OCI-LY3 (cell line): Measurements from ENCODE around the gene OR52N2.

Source experiments
- H2AFZ ChIP-seq: fragments of 200-600, 300-600 bp; shearing (Covaris generic); 2 replicates; pipeline ENCODE4 v1.6.0; 2014; ENCODE audit warnings: antibody characterized with exemption, low read depth, low read length
- H3K27ac ChIP-seq: fragments of 200-600, 300-600 bp; sonication (generic); 2 replicates; pipeline ENCODE4 v1.5.1; 2014; ENCODE audit warnings: mild to moderate bottlenecking, low read length, moderate library complexity, mixed read lengths
- H3K27me3 ChIP-seq: fragments of 200-600, 300-600 bp; sonication (generic); 2 replicates; pipeline ENCODE4 v1.6.1; 2014; ENCODE audit warnings: low read depth, low read length, mixed read lengths
- H3K36me3 ChIP-seq: fragments of 200-600, 300-600 bp; sonication (generic); replicated peaks from 2 replicates; pipeline ENCODE3; 2014; ENCODE audit warnings: low read depth, low read length, mixed read lengths
- H3K4me1 ChIP-seq: fragments of 300-600, 200-600 bp; sonication (generic); 2 replicates; pipeline ENCODE4 v1.6.1; 2014; ENCODE audit warnings: low read length, mixed read lengths
- H3K4me2 ChIP-seq: fragments of 200-600, 300-600 bp; sonication (generic); 2 replicates; pipeline ENCODE4 v1.6.1; 2014; ENCODE audit warnings: low read length, mixed read lengths
- H3K4me3 ChIP-seq: fragments of 300-600, 200-600 bp; sonication (generic); 2 replicates; pipeline ENCODE4 v1.5.1; 2014; ENCODE audit warnings: antibody characterized with exemption, mild to moderate bottlenecking, low read length, moderate library complexity
- H3K79me2 ChIP-seq: fragments of 300-600, 200-600 bp; shearing (Covaris generic); 2 replicates; pipeline ENCODE4 v1.6.1; 2014; ENCODE audit warnings: mild to moderate bottlenecking, low read length, mixed read lengths
- H3K9ac ChIP-seq: fragments of 300-600, 200-600 bp; shearing (Covaris generic); 2 replicates; pipeline ENCODE4 v1.6.0; 2014; ENCODE audit warnings: mild to moderate bottlenecking, low read length, moderate library complexity
- H3K9me3 ChIP-seq: fragments of 200-600, 300-600 bp; shearing (Covaris generic); 2 replicates; pipeline ENCODE4 v1.6.1; 2014; ENCODE audit warnings: low read length, mixed read lengths; ENCODE audit not compliant: insufficient read depth
- H4K20me1 ChIP-seq: fragments of 200-600, 300-600 bp; sonication (generic); 2 replicates; pipeline ENCODE4 v1.6.1; 2016; ENCODE audit warnings: low read length, mixed read lengths; ENCODE audit not compliant: insufficient read depth
- EZH2phosphoT487 ChIP-seq: fragments of 200-600 bp; shearing (Covaris generic); IDR thresholded peaks from 2 replicates; pipeline ENCODE4 v1.6.1; 2018; ENCODE audit warnings: antibody characterized with exemption, mixed run types, low read depth
- TF ChIP-seq, protein P1 (sequence below): fragments of 200-600, 300-600 bp; sonication (generic); IDR thresholded peaks from 2 replicates; pipeline ENCODE4 v1.5.1; 2014; ENCODE audit warnings: antibody characterized with exemption, low read length, low read depth

OR52N2 gene

DNA sequence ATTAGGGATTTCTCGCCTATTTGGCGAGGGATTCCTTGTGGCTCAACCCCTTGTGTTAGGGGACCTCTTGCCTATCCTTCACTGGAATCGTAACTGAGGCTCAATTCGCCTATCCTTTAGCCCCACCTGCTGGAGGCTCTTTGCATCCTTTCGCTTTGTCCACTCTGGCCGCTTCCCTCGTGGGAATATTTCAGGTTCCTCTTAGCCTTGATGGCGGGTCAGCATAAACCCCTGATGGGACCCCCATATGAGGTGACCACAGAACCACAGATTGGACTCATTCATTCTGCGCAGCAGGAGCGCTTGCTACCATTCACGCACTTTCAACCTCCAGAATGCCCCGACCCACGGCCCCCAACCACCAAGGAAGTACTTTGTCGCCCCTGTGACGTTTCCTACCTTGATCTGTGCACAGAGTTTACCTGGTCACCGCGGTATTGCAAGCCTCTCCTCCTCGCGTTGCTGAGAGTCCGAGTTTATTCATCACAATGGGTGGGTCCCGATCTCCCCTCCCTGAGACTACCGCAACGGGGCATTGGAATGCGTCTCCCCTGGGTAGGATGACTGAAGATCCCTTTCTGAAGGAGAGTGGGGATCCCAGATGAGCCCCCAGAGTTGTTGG lies at the start of gene OR52N2:
OR52N2 (plus strand) TSS at position 425 of the 622 bp plus-strand sequence. CDS start 11,412 bp downstream, outside the sequence.
- Histone ChIP-seq H2AFZ (peak within 1 kb of the TSS; percentile 100), H3K36me3 (no peaks in the 10 kb centered on the region), H3K4me2 (peak within 1 kb of the TSS; percentile 100), H3K9me3 (no peaks in the 10 kb centered on the region), H3K27ac (no peak within 1 kb of the TSS), H3K9ac (peak within 1 kb of the TSS; percentile 74), H3K4me3 (peak within 1 kb of the TSS; percentile 100), H3K27me3 (0 out of 2 replicates have a peak, but pooled peaks cover 2% of the 10 kb centered on the region), H3K4me1 (peaks cover 7% of the 10 kb centered on the region), H3K79me2 (no peaks in the 10 kb centered on the region), H4K20me1 (no peaks in the 10 kb centered on the region)
- no peak for TF ChIP-seq EZH2phosphoT487
- TF ChIP-seq, protein P1, sequence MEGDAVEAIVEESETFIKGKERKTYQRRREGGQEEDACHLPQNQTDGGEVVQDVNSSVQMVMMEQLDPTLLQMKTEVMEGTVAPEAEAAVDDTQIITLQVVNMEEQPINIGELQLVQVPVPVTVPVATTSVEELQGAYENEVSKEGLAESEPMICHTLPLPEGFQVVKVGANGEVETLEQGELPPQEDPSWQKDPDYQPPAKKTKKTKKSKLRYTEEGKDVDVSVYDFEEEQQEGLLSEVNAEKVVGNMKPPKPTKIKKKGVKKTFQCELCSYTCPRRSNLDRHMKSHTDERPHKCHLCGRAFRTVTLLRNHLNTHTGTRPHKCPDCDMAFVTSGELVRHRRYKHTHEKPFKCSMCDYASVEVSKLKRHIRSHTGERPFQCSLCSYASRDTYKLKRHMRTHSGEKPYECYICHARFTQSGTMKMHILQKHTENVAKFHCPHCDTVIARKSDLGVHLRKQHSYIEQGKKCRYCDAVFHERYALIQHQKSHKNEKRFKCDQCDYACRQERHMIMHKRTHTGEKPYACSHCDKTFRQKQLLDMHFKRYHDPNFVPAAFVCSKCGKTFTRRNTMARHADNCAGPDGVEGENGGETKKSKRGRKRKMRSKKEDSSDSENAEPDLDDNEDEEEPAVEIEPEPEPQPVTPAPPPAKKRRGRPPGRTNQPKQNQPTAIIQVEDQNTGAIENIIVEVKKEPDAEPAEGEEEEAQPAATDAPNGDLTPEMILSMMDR = peak; percentile 89

DNA sequence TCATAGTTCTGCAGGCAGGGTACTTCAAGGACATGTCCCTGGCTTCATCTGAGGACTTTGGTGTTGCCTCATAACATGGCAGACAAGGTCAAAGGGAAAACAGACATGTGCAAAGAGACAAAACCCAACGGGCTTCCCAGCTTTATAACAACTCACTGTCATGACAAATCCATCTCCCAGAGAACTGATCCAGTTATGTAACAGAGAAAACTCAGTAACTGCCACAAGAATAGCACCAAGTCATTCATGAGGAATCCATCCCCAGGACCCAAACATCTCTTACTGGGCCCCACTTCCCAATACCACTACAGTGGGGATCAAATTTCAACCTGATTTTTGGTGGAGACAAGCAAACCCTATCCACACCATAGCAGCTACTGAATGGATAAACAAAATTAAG lies 41.7 kb upstream of the OR52N2 start:
- Histone ChIP-seq H4K20me1 (no peaks in the 10 kb centered on the region), H3K79me2 (no peaks in the 10 kb centered on the region), H3K27me3 (no peaks in the 10 kb centered on the region), H3K27ac (no peak overlapping the region), H2AFZ (no peak overlapping the region), H3K9me3 (no peaks in the 10 kb centered on the region), H3K4me1 (no peaks in the 10 kb centered on the region), H3K4me3 (no peak overlapping the region), H3K9ac (no peak overlapping the region), H3K36me3 (no peaks in the 10 kb centered on the region), H3K4me2 (no peak overlapping the region)
- TF ChIP-seq, protein P1 = no peak
- TF ChIP-seq EZH2phosphoT487 = no peak

DNA sequence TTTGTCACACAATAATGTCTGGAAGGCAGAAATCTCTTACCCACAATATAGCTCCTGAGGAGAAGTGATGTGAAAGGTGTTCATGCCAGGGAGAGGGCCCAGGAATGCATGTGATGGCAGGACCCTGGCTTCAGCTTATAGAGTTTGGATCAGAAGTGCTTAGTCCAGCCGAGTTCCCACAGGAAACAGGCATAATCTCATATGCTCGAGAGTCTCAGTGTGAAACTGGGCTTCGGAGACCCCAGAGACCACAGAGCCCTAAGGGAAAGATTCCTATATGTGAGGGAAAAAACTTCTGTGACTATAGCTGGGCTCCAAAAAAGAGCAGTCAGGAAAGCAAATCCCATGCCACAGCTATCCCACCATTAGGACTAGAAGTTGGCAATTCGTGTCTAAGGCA lies 25.5 kb upstream of the OR52N2 start, which contains the start of gene OR52N5:
OR52N5 (minus strand) TSS at position 101 of the 400 bp plus-strand sequence. CDS start 4,721 bp downstream, outside the sequence.
- no peak within 1 kb of the TSS for H2AFZ ChIP-seq
- H3K4me2 ChIP-seq = no peak within 1 kb of the TSS
- H3K4me3 ChIP-seq = no peak within 1 kb of the TSS
- no peaks in the 10 kb centered on the region for H3K79me2 ChIP-seq
- H3K9me3 ChIP-seq = no peaks in the 10 kb centered on the region
- no peaks in the 10 kb centered on the region for H3K36me3 ChIP-seq
- no peak within 1 kb of the TSS for H3K9ac ChIP-seq
- H3K4me1 ChIP-seq = no peaks in the 10 kb centered on the region
- H4K20me1 ChIP-seq = no peaks in the 10 kb centered on the region
- H3K27ac ChIP-seq = no peak within 1 kb of the TSS
- no peaks in the 10 kb centered on the region for H3K27me3 ChIP-seq
- no peak for TF ChIP-seq EZH2phosphoT487
- TF ChIP-seq, protein P1 = no peak

DNA sequence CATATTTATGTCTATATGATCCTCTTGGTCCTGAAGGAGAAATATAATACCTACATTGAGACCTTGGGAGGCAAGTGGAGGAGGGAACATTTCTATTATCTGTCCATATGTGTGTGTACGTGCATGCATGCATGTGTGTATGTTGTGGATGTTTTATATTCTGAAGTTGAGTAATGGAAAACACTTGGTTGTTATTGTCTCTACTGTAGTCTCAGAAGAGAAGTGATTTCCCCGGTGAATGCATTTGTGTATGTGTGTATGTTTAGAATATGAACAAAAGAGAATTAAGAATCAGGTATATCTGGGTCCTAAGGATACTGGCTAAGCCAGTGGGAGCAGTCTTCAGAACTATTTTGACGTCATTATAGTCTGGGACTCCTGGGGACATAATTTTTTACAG lies 17.6 kb upstream of the OR52N2 start, which contains the start of gene OR52N1:
OR52N1 (minus strand) TSS at position 101 of the 400 bp plus-strand sequence. CDS start 2,449 bp downstream, outside the sequence.
- no peak for TF ChIP-seq EZH2phosphoT487
- TF ChIP-seq, protein P1 = no peak
- H3K4me2 ChIP-seq = no peak within 1 kb of the TSS
- no peaks in the 10 kb centered on the region for H3K27me3 ChIP-seq
- H3K27ac ChIP-seq = no peak within 1 kb of the TSS
- no peaks in the 10 kb centered on the region for H3K4me1 ChIP-seq
- no peak within 1 kb of the TSS for H3K4me3 ChIP-seq
- no peaks in the 10 kb centered on the region for H3K36me3 ChIP-seq
- H3K9ac ChIP-seq = no peak within 1 kb of the TSS
- no peaks in the 10 kb centered on the region for H4K20me1 ChIP-seq
- H3K9me3 ChIP-seq = no peaks in the 10 kb centered on the region
- no peak within 1 kb of the TSS for H2AFZ ChIP-seq
- H3K79me2 ChIP-seq = no peaks in the 10 kb centered on the region
